Measurements from ENCODE around the gene IL17RE.

IL17RE gene

DNA sequence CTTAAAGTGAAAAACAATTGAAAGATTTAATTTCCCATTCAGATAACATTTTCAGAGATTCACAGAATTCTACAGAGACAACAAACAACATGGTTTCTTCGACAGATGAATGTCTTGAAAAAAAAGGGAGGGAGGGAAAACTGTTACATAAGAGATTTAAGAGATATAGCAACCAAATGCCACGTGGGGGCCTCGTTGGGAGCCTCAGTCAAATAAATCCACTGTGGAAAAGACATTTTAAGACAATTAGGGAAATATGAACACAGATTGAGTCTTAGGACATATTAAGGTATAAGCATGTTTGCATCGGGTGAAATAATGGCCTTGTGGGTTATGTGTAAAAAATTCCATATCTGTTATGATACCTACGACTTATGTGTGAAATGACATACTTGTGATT lies 54.6 kb downstream of the IL17RE start:
- no peak for DNase-seq (ENCODE audit: low spot score)
- TF ChIP-seq, protein P1, sequence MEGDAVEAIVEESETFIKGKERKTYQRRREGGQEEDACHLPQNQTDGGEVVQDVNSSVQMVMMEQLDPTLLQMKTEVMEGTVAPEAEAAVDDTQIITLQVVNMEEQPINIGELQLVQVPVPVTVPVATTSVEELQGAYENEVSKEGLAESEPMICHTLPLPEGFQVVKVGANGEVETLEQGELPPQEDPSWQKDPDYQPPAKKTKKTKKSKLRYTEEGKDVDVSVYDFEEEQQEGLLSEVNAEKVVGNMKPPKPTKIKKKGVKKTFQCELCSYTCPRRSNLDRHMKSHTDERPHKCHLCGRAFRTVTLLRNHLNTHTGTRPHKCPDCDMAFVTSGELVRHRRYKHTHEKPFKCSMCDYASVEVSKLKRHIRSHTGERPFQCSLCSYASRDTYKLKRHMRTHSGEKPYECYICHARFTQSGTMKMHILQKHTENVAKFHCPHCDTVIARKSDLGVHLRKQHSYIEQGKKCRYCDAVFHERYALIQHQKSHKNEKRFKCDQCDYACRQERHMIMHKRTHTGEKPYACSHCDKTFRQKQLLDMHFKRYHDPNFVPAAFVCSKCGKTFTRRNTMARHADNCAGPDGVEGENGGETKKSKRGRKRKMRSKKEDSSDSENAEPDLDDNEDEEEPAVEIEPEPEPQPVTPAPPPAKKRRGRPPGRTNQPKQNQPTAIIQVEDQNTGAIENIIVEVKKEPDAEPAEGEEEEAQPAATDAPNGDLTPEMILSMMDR (conservative IDR thresholded peaks at IDR 0.05; ENCODE audit: low read depth): 0 out of 2 replicates have a peak, but pooled peaks have one; percentile 13
- POLR2A ChIA-PET (ENCODE audit: low non-redundant PET): no interaction called here
- no peak overlapping the region for H3K27ac ChIP-seq
- CTCF ChIA-PET: no interaction called here

DNA sequence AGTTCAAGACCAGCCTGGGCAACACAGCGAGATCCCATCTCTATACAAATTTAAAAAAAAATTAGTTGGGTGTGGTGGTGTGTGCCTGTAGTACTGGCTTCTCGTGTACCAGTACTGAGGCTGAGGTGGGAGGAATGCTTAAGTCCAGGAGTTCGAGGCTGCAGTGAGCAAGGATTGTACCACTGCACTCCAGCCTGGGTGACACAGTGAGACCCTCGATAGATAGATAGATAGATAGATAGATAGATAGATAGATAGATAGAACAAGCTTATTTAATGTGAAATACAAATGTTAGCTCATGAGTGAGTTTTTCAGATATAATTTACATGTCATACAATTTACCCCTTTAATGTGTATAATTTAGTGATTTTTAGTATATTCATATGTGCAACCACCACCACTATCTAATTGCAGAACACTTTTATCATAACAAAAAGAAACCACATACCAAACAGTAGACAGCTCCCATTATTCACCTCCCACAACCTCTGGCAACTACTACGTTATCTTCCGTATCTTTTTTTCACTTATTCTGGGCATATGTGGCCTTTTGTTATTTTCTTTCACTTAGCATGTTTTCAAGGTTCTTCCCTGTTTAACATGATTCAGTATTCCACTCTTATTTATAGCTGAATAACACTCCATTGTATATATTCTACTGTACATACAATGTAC lies 62.7 kb downstream of the IL17RE start:
- ChIA-PET POLR2A (ENCODE audit: low non-redundant PET) (interaction anchor here (0.6 kb wide), 1 partner anchor 173 kb away, joined by 3 read pairs; the partner anchor contains the start of gene ARPC4), CTCF (interaction anchor here (0.6 to 0.7 kb wide), 2 partner anchors 12 to 39 kb away, joined by 4 to 7 read pairs; no protein-coding TSS in a partner anchor)

More for the DNA sequence above, 62.7 kb downstream of the IL17RE start:
- TF ChIP-seq, protein P1 (conservative IDR thresholded peaks at IDR 0.05; ENCODE audit: low read depth): no peak
- H3K27ac ChIP-seq: no peak overlapping the region
- no peak for DNase-seq (ENCODE audit: low spot score)
